ENCODE results near the gene C6orf47. TPM values are rescaled to one million over a fixed set of nuclear protein-coding genes. Genes with fewer than 3 reads are reported as not detected.

The C6orf47 gene
- total and polyA plus RNA-seq, 2 of the 13 experiments (the other 11 are each of a cell fraction or from before 2014, with no cell fraction given) = 1.7 to 18.1 TPM

DNA sequence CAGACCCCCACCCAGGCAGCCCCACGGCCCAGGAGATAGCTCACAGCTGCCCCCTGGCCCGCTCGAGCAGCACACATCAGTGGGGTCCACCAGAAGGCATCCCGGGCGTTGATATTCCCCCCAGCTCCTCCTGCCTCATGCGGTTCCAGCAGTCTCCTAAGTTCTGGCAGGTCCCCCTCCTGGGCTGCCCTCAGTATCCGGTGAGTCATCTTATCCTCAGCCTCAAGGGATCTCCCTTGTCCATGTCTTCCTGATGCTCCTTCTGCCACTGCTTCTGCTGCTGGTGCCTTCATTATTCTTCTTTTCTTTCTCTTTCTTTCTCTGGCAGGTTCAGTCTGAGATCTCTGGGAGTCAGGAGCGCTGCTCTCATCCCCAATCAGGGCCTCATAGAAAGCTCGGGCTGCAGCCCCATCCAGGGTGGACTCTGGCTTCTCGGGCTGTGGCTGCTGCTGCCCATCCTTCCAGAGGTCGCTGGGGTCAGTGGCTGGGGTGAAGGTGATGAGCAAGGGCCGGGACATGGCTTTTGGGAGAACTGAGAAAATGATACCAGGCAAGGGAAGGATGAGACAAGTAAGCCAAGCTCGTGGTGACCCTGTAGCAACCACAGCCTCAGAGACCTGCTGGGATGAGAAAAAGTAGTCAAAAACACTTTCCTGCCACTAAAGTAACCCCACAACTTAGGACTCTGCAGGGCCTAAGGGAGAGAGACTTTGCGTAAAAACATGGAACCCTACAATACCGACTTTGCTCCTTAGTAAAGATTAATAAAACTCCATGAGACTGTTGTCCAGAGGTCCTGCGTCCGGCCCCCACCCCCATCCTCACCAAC lies 3.6 kb upstream of the C6orf47 start (continued):
- TF ChIP-seq RCOR2 (CRISPR knock-in tag; IDR thresholded peaks at IDR 0.05) = no peak
- no peak for TF ChIP-seq NBN (conservative IDR thresholded peaks at IDR 0.05)
- TF ChIP-seq ZNF431 (CRISPR knock-in tag; IDR thresholded peaks at IDR 0.05; ENCODE audit: borderline replicate concordance, low read depth) = no peak
- TF ChIP-seq AGO1 (IDR thresholded peaks at IDR 0.05; ENCODE audit: low read depth, low read length, poor library complexity, severe bottlenecking) = peak; percentile 91
- no peak for TF ChIP-seq HNRNPLL (IDR thresholded peaks at IDR 0.05; ENCODE audit: low read depth, low read length, poor library complexity, severe bottlenecking)
- no peak for TF ChIP-seq MBNL3 (CRISPR knock-in tag; conservative IDR thresholded peaks at IDR 0.05)
- TF ChIP-seq, protein P1, sequence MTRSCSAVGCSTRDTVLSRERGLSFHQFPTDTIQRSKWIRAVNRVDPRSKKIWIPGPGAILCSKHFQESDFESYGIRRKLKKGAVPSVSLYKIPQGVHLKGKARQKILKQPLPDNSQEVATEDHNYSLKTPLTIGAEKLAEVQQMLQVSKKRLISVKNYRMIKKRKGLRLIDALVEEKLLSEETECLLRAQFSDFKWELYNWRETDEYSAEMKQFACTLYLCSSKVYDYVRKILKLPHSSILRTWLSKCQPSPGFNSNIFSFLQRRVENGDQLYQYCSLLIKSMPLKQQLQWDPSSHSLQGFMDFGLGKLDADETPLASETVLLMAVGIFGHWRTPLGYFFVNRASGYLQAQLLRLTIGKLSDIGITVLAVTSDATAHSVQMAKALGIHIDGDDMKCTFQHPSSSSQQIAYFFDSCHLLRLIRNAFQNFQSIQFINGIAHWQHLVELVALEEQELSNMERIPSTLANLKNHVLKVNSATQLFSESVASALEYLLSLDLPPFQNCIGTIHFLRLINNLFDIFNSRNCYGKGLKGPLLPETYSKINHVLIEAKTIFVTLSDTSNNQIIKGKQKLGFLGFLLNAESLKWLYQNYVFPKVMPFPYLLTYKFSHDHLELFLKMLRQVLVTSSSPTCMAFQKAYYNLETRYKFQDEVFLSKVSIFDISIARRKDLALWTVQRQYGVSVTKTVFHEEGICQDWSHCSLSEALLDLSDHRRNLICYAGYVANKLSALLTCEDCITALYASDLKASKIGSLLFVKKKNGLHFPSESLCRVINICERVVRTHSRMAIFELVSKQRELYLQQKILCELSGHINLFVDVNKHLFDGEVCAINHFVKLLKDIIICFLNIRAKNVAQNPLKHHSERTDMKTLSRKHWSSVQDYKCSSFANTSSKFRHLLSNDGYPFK (CRISPR knock-in tag; IDR thresholded peaks at IDR 0.05; ENCODE audit: borderline replicate concordance) = peak; percentile 34; the same call in 1 of the 2 replicates
- no peak for TF ChIP-seq ZNF746 (CRISPR knock-in tag; IDR thresholded peaks at IDR 0.05)
- TF ChIP-seq, protein P2, sequence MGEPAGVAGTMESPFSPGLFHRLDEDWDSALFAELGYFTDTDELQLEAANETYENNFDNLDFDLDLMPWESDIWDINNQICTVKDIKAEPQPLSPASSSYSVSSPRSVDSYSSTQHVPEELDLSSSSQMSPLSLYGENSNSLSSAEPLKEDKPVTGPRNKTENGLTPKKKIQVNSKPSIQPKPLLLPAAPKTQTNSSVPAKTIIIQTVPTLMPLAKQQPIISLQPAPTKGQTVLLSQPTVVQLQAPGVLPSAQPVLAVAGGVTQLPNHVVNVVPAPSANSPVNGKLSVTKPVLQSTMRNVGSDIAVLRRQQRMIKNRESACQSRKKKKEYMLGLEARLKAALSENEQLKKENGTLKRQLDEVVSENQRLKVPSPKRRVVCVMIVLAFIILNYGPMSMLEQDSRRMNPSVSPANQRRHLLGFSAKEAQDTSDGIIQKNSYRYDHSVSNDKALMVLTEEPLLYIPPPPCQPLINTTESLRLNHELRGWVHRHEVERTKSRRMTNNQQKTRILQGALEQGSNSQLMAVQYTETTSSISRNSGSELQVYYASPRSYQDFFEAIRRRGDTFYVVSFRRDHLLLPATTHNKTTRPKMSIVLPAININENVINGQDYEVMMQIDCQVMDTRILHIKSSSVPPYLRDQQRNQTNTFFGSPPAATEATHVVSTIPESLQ (CRISPR knock-in tag; conservative IDR thresholded peaks at IDR 0.05) = no peak
- no peak for TF ChIP-seq BRCA1 (CRISPR knock-in tag; IDR thresholded peaks at IDR 0.05)
- no peak for TF ChIP-seq ZNF577 (CRISPR knock-in tag; IDR thresholded peaks at IDR 0.05; ENCODE audit: borderline replicate concordance, low read depth)
- TF ChIP-seq GATAD1 (CRISPR knock-in tag; IDR thresholded peaks at IDR 0.05) = no peak
- no peak for TF ChIP-seq XRCC5 (optimal IDR thresholded peaks at IDR 0.05; ENCODE audit: low read length)
- TF ChIP-seq, protein P3, sequence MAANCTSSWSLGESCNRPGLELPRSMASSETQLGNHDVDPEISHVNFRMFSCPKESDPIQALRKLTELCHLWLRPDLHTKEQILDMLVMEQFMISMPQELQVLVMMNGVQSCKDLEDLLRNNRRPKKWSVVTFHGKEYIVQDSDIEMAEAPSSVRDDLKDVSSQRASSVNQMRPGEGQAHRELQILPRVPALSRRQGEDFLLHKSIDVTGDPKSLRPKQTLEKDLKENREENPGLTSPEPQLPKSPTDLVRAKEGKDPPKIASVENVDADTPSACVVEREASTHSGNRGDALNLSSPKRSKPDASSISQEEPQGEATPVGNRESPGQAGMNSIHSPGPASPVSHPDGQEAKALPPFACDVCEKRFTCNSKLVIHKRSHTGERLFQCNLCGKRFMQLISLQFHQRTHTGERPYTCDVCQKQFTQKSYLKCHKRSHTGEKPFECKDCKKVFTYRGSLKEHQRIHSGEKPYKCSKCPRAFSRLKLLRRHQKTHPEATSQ (CRISPR knock-in tag; IDR thresholded peaks at IDR 0.05; ENCODE audit: borderline replicate concordance) = no peak
- no peak for TF ChIP-seq DPF2 (CRISPR knock-in tag; IDR thresholded peaks at IDR 0.05; ENCODE audit: borderline replicate concordance, low read depth)
- no peak for TF ChIP-seq ZNF839 (CRISPR knock-in tag; IDR thresholded peaks at IDR 0.05; ENCODE audit: borderline replicate concordance)
- TF ChIP-seq, protein P4, sequence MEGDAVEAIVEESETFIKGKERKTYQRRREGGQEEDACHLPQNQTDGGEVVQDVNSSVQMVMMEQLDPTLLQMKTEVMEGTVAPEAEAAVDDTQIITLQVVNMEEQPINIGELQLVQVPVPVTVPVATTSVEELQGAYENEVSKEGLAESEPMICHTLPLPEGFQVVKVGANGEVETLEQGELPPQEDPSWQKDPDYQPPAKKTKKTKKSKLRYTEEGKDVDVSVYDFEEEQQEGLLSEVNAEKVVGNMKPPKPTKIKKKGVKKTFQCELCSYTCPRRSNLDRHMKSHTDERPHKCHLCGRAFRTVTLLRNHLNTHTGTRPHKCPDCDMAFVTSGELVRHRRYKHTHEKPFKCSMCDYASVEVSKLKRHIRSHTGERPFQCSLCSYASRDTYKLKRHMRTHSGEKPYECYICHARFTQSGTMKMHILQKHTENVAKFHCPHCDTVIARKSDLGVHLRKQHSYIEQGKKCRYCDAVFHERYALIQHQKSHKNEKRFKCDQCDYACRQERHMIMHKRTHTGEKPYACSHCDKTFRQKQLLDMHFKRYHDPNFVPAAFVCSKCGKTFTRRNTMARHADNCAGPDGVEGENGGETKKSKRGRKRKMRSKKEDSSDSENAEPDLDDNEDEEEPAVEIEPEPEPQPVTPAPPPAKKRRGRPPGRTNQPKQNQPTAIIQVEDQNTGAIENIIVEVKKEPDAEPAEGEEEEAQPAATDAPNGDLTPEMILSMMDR (CRISPR knock-in tag; IDR thresholded peaks at IDR 0.05) = peak; percentile 46
- TF ChIP-seq NR3C1 (CRISPR knock-in tag; IDR thresholded peaks at IDR 0.05) = no peak
- no peak for TF ChIP-seq U2AF1 (optimal IDR thresholded peaks at IDR 0.05; ENCODE audit: low read depth, low read length)
- TF ChIP-seq ZNF883 (CRISPR knock-in tag; IDR thresholded peaks at IDR 0.05; ENCODE audit: not compliant biosample characterization) = no peak
- TF ChIP-seq SMARCE1 (IDR thresholded peaks at IDR 0.05; ENCODE audit: borderline replicate concordance) = no peak

Data from HepG2 (cell line).